ENCODE results near the gene TOX3.

TOX3 gene

GRCh38 chr16:52489894-52490293 lies 57.0 kb downstream of the TOX3 start:
- no peak for DNase-seq

DNA sequence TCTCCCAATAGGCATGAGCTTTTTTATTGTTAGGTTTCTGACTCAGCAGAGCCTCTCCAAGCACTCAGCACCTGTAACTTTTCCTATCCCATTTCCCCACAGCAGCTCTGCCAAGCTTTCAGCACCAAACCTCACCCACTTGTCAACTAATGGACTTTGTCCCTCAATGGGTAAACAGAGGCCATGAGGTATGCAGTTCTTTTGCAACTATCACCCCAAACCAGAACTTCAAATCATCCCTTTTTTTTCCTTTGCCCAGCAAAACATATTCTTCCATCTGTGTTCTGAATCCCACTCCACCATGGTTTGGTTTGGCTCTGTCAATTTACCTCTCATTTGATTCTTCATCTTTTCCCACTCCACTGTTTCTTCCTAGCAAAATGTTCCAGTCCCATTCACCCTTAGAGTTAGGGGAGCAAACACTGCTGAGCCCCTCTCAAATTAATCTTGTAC lies 58.1 kb downstream of the TOX3 start:
- no peak for DNase-seq

DNA sequence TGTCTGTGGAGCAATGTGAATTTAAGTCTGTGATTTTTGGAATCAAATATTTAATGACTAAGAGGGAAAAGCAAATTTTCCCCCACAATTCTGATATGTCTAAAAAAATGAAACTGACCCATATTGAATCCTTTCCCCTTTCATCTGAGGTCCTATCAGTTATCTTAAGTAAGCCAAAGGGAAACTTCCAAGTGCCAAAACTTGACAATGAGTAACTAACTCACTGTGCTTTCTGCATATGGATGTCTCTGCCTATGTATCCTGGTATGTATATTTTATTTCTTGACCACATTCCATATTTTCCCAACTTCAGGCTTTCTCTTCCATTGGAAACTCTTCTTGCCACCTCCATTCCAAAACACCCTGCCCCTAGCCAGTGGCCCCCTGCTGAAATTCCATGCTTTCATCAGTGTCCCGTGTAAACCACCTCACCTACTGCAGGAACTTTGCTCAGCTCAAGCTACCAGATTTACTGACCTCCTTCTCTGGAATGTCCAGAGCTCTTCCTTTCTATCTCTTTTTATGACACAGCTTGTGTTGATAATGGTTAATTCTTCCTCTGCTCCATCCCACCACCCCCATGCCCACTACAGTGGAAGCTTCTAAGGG lies 59.0 kb downstream of the TOX3 start:
- DNase-seq, result no peak

GRCh38 chr16:52480237-52480636 lies 66.7 kb downstream of the TOX3 start:
- no peak for DNase-seq

GRCh38 chr16:52476111-52476510 lies 70.8 kb downstream of the TOX3 start:
- DNase-seq, result no peak

- DNase-seq, result no peak
Measured at GRCh38 chr16:52474679-52475078, 72.3 kb downstream of the TOX3 start.

GRCh38 chr16:52473096-52473495 lies 73.8 kb downstream of the TOX3 start:
- DNase-seq, result no peak

DNA sequence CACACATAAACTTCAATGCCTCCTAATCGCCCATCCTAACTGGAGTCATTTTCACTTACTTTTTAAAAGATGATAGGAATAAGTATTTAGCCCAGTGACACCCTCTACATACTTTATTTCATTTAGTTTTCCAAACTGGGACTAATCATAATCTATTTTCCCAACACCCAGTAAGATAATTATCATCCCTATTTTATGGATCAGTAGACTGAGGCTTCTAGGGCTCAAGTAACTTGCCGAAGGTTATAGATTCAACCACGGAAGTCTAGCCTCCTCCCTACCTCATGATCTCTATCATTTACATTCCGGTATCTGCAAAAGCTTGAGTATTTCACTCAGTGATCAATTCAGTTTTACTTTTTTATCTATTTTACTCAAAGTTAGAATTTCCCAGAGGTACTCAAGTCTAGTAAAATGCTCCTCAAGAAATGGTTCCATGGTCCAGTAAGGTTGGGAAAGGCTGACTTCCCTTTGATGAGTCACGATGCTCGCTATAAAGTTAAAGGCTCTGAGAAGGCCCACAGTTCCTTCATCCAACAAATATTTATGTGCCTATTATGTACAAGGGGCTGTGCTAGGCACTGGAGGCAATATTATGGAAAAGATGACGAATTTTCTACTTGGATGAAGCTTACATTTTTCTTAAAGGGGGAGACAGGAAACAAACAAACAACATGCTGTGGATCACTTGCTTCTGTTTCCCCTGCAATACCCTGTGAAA lies 75.1 kb downstream of the TOX3 start:
- DNase-seq, result no peak

- DNase-seq, result no peak
Measured at GRCh38 chr16:52470585-52470984, 76.4 kb downstream of the TOX3 start.

- DNase-seq, result no peak
Measured at GRCh38 chr16:52469775-52470174, 77.2 kb downstream of the TOX3 start.

GRCh38 chr16:52469091-52469490 lies 77.9 kb downstream of the TOX3 start:
- no peak for DNase-seq

- DNase-seq, result no peak
Measured at GRCh38 chr16:52467753-52468152, 79.2 kb downstream of the TOX3 start.

DNA sequence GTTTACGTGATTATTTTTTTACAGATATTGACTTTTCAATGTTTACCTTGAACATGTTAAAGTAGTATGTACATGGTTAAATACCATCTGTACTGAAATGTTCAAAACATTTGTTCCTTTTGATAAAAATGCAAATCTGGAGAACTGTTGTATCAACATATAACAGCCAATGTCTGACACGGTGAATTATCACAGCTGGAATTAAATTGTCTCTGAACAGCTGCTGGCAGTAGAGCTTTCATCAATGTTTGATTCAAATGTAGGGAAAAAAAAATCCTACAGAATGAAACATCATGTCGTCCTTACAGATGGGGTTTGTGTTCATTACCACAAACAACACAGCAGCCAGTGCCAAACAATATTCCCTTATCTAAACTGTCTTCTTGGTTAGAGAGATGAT lies 79.9 kb downstream of the TOX3 start:
- no peak for DNase-seq

DNA sequence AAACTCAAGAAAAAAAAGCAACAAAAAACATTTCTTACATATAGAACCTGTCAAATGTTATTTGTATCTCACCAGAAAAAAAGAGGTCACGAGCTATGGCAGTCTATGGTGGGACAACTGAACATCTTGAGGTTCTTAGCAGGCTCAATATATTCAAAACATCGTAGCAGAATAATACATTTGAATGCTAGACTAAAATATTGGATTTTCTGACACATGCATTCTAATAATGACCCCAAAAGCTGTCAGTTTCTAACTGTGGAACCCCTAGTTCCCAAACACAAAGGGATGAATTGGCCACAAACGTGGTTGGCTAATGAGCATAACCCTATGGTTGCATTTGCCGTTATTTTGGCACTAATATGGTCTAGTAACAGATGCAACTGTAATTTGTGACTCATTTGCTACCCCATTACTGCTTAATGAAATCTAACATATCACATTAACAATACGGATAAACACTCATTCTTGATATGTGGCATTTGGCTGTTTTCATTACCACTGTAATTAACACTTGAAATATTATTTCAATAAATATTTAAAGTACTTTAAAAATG lies 81.2 kb downstream of the TOX3 start:
- no peak for DNase-seq

- no peak for DNase-seq
Measured at GRCh38 chr16:52463904-52464303, 83.0 kb downstream of the TOX3 start.

DNA sequence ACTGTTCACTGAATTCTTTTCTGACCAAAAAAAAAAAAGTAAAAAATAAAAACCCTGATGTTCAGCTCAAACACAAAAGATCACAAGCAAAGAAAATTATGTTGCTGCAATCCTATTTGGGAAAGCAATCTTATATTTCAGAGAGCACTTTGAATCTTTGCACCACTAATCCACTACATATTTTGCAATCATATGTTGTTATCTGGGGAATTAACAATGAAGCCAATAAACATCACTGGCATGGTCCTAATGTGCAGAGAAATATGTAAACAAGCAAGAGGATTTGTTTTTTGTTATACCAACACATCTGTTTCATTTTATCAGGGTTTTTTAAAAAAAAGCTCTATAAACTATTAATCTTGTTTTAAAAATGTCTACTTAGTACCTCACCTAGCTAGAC lies 84.1 kb downstream of the TOX3 start:
- no peak for DNase-seq

DNA sequence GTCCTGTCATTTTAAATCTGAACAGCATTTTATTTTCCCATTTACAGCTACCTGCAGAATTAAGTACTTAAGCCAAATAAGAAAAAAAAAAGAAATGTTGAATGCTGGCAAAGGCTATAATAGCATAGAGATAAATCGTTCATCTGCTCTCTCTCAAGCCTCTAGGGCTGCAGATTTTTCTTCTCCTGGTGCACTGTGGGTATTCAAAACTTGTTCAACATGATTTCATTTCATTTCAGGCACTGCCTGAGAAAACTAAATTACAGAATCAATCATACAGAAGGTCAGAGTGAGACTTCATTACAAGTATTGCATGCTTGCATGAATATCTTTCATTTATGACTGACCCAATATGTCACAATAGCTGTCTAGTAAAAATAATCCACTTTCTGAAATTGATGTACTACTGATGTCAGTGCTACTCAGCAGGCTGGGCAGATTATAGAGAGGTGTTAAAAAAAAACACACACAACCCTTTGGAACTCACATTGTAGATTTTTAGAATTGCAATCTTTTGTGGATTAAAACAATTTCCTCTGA lies 86.2 kb downstream of the TOX3 start:
- DNase-seq, result no peak

DNA sequence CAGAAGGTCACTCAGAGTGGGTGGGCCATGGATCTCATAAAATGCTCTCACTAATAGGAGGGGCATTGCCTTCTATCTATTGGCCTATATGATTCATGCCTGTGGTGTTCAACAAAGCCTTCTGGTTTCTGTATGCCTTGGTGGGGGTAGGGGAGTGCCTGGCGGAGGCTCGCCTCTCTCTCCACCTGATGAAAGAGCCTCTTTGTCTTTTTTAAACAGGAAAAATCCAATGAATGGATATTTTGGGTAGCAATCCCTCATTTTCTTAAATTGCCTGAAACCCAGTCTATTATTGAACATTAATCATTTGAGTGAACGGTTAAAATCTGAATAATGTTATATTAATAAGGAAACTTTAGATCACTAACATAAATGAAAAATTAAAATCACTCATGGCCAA lies 90.6 kb downstream of the TOX3 start:
- DNase-seq, result no peak

DNA sequence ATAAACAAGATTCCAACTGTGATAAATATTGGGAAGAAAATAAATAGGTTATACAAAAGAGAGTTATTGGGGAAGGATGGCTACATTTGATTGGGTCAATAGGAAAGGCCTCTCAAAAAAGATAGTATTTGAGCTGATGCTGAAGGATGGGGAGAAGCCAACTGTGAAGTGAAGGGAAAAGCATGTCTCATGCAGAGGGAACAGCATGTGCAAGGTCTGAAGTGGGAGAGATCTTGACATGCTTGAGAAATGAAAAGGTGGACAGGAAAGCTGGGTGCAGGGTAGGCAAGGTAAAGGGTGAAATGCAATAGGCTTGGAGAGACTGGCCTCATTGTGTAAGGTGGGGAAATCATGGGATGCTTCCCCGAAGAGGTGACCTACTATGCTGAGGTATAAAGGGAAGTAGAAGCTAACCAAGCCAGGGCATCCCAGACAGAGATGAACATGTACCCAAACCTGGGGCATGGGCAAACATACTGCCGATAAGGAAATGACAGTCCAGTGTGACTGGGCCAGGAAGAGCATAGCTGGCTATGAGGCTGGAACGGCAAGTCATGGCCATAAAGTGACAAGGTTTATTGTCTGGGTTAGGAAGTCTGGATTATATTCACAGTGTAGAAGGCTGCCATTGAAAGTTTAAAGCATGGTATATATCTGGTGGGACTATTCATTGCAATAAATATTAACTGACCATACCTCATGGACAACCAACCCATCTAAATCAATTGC lies 91.2 kb downstream of the TOX3 start:
- DNase-seq, result no peak

DNA sequence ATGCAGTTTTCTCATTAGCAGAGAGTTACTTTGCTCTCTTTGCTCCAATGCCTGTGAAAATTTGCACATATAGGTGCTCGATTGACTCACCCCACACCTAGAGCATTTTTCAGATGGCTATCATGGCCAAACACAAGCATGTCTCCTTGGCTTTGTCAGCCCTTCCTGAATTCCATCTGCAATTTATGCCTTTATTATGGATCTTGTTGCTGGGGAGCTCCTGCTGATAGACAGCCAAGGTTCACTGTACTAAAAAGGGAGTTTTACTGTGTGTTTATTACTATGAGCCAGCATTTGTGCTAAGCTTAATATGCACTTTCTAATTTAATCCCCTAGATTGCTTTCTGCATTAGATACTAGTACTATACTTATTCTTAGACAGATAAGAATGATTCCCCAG lies 93.3 kb downstream of the TOX3 start:
- no peak for DNase-seq

- no peak for DNase-seq
Measured at GRCh38 chr16:52451971-52452421, 94.9 kb downstream of the TOX3 start.

GRCh38 chr16:52450916-52451315 lies 96.0 kb downstream of the TOX3 start:
- DNase-seq, result no peak

DNA sequence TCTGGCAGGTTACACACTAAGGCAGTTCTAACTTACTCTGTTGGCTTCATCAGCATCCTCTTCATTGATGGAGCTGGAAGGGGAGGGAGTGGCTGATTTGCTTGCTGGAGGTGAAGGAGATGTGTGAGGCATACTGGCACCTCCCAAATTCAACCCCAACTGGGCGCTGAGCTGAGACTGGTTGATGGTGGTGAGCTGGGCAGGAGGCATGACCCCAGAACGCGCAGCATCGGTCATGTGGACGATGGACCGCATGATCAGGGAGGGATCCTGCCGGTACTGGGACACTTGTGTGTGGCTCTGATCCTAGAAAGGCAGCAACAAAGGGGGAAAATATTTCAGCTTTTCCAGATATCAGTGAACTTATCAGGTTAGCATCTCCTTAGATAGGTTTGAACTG lies 96.7 kb downstream of the TOX3 start:
- DNase-seq, result no peak

- DNase-seq, result no peak
Measured at GRCh38 chr16:52446080-52446479, 100.9 kb downstream of the TOX3 start.
